ENCODE results near the gene IL6.
A peak's percentile ranks its signal among the peaks of the same experiment; 100 is the strongest.
"Not testable (repeated sequence)": the region's sequence is repeated elsewhere in the genome, so short reads cannot be mapped to it uniquely, and the experiment has no call there.

The IL6 gene

DNA sequence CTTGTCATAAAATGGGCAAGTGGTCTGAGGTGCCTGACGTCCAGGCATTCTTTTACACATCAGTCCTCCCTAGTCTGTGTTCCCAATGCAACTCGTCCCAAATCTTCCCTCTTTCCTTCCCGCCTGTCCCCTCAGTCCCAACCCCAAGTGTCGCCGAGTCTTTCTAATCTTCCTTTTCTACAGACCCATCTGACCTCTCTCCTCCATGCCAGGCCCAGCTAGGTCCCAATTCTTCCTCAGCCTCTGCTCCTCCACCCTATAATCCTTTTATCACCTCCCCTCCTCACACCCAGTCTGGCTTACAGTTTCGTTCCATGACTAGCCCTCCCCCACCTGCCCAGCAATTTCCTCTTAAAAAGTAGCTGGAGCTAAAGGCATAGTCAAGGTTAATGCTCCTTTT lies 22.3 kb upstream of the IL6 start:
- DNase-seq = not testable (repeated sequence)

DNA sequence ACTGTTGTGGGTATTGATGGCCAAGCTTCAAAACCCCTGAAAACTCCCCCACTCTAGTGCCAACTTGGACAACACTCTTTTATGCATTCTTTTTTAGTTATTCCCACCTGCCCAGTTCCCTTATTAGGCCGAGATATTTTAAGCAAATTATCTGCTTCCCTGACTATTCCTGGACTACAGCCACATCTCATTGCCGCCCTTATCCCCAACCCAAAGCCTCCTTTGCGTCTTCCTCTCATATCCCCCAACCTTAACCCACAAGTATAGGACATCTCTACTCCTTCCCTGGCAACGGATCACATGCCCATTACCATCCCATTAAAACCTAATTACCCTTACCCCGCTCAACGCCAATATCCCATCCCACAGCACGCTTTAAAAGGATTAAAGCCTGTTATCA lies 21.1 kb upstream of the IL6 start:
- not testable (repeated sequence) for DNase-seq

DNA sequence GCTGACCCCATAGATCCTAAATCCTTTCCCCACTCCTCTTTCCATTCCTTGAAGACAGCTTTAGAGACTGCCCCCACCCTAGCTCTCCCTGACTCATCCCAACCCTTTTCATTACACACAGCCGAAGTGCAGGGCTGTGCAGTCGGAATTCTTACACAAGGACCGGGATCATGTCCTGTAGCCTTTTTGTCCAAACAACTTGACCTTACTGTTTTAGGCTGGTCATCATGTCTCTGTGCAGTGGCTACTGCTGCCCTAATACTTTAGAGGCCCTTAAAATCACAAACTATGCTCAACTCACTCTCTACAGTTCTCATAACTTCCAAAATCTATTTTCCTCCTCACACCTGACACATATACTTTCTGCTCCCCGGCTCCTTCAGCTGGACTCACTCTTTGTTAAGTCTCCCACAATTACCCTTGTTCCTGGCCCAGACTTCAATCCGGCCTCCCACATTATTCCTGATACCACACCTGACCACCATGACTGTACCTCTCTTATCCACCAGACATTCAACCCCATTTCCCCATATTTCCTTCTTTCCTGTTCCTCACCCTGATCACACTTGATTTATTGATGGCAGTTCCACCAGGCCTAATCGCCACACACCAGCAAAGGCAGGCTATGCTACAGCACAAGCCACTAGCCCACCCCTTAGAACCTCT lies 19.8 kb upstream of the IL6 start:
- not testable (repeated sequence) for DNase-seq

DNA sequence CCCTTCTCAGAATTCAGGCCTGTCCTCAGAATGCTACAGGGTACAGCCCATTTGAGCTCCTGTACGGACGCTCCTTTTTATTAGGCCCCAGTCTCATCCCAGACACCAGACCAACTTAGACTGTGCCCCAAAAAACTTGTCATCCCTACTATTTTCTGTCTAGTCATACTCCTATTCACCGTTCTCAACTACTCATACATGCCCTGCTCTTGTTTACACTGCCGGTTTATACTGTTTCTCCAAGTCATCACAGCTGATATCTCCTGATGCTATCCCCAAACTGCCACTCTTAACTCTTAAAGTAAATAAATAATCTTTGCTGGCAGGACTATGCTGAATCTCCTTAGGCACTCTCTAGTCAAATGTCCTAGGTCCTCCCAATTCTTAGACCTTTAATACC lies 18.8 kb upstream of the IL6 start:
- DNase-seq = not testable (repeated sequence)

DNA sequence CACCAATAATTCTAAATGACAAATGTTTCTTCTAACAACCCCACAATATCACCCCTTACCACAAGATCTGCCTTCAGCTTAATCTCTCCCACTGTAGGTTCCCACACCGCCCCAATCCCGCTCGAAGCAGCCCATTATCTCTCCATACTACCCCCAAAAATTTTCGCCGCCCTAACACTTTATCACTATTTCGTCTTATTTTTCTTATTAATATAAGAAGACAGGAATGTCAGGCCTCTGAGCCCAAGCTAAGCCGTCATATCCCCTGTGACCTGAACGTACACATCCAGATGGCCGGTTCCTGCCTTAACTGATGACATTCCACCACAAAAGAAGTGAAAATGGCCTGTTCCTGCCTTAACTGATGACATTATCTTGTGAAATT lies 18.3 kb upstream of the IL6 start:
- DNase-seq = not testable (repeated sequence)

DNA sequence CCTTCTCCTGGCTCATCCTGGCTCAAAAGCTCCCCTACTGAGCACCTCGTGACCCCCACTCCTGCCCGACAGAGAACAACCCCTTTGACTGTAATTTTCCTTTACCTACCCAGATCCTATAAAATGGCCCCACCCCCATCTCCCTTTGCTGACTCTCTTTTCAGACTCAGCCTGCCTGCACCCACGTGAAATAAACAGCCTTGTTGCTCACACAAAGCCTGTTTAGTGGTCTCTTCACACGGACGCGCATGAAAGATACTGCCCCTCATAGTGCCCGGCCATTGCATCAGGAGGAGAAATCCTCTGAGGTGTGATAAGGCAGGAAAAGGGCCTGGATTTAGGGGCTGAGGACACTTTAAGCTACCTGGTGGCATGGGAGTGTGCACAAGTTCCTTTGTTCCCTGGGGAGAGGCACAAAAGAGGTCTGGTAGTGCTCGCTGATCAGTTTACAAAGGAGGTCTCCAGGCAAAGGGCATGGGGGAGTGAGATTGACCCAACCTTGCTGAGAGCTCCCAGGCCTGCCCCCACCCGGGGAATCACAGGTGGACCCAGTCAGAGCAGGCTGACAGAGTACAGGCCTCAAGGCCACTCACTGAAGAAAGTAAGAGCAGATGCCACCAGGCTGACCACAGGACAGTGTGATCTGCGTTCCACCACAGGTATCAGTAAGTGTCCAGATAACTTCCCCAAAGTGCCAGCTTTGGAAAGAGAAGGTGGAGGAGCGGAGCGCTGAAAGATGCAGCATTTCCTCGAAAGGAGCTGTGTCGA lies 17.8 kb upstream of the IL6 start:
- DNase-seq = not testable (repeated sequence)

DNA sequence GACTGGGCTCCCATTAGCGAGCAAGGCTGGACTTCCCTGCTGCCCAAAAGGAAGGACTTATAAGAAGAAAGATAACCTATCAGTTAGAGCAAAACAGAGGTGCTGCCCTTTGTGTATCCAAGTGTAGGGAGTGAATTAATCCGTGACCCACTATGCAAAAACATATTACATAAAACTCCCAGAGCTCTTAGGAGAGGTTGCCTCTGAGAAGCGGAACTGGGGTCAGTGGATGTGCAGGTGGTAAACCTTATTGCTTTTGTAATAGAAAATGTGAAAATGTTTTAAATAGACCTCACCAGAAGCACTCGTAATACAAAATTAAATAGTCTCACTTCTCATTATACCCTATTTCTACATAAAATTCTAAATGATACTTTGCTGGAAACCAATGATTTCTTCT lies 17.1 kb upstream of the IL6 start:
- DNase-seq = no peak

DNA sequence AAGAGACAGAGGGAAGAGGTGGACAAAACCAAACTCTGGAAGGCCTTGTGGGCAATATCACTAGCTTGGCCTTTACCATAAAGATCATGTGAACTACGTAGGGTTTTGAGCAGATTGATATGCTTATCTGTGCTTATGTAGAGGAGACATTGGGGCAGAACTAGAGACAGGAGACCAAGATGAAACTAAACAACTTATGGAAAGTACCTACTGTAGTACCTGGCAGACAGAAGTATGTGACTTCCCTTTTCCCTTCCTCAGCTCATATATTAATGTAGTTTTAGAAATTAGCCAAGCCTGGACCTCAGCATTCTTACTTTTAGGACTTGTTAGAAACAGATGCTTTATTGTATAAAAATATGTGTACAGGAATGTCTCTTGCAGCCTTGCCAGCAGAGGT lies 14.0 kb upstream of the IL6 start:
- DNase-seq = no peak

DNA sequence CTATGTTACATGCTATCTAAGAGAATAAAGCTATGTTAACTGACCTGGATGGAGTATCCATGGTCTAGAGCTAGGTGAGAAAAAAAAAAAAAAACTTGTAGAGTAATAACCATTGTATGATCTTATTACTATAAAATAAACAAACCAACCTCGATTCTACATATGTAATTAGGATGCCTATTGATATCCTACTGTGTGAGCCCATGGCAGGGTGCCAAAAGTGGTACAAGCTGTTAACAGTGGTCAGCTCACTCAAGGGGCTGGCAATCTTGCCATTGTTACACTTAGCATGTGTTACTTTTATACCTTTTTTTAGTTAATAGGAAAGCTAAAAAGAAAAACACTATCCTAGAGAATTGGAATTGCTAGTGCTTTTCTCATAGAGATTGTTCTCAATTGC lies 13.5 kb upstream of the IL6 start:
- no peak for DNase-seq

DNA sequence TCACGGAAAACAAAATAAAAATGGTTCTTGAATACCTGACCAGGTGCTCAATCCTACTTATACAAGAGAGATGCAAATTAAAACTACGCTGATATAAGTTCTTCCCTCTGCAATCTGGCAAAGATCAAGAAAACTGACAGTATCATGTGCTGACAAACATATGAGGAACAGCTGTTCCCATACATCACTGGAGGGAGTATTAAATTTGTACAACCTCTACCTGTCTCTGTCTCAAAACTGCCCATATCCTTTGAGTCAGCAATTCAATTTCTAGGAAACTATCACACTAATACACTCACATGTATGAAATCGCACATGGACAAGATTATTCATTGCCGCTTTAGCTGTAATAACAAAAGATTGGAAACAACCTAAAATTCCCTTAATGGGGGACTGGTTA lies 11.0 kb upstream of the IL6 start:
- no peak for DNase-seq

DNA sequence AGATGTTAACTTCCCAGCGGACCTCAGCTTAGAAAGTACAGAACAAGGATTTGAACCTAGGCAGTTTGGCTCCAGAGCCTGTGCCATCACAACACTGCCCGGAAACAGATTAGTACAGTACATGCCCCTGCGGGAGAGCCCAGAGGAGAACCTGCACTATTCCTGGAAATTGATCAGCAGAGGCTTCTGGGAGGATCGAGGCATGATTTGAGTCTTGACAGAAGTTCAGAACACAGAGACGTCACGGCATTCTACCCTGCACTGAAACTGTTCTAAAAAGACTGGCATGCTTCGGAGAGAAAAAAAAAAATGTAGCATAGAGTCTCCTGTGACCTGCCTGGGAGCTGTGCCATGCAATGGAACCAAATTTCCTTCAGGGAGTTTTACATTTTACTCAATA lies 9.2 kb upstream of the IL6 start:
- DNase-seq = no peak

DNA sequence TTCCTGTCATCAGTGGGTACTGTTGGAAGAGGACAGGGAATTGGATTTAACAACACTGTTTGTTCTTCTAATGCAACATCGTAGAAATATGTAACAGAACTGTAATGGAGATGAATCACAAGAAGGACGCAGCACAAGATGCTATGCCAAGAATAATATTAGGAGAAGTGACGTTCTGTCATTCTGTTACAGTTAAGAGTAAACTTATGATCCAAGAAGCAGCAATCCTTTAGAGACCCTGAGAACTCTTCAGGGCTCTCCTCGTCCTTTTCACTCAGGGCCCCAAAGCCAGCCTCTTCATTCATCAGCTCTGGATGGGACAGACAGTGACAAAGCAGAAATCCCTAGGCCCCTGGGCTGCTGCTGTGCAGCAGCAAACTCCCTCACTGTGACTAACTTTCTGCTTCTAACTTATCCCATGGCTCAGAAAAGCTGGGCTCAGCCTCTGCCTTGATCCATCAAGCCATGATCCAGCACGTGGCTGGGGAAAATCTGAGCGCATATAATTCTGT lies 8.7 kb upstream of the IL6 start:
- DNase-seq = no peak

DNA sequence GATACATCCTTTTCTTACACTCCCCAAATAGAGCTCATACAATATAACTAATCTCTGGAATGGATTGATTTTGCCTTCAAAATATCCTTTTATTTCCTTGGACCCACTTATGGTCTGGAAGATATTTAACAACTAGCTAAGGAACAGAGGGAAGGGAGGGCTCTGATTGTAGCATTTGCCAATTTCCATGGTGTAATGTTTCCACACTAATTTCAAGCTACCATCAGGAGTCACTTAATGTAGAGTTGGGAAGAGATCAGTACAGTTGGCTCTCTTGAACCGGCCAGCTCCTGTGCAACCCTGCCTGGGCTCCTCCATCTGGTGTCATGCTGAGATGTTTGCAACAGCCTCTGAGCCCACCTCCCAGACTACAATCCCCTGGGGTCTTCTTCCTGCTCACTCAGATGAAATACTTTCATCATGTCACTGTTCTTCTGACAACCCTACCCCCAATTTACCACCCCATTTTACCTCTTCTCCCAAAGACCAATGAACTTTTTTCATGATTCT lies 8.0 kb upstream of the IL6 start:
- DNase-seq = no peak

DNA sequence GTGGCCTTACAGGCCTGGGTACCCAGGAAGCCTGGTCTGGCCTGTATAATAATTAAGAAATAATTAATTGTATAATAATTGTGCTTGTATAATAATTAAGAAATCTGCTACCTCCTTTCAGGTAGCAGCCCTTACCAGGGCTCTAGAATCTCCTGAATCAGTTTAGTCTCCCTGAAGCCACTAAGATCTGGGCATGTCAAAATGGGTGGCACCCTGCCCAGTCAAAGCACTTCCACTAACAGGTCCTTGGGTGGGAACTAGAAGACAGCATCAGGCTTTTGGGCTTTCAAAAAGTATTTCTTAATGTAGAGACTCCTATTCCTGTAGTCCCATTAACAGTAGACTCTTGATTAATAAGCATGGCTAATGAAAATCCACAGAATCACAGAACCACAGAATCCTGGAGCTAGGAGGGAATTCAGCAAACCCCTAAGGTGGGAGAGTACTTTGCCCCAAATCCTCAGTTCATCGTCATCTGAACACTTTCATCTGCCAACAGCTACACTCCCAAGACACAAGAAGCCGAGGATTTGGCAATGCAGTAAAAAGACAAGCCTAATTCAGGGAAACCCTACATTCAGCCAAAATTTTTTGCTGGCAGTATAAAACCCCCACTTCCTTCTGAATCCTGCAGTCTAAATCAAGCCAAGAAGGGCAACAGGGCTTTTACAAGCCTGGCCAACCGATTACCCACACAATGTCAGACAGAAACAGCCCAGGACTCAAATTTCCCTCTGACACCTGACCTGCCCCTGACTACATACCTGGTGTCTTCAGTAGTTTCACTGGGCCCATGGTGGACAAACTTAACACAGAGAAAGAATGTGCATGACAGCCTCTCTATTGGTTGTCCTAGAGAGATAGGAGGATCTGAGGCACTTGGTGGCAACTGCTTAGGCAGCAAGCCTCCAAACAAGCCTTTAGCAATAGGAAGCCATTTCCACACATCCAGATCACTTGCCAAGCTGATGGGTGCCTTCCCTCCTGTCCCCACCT lies 5.9 kb upstream of the IL6 start:
- DNase-seq = no peak

DNA sequence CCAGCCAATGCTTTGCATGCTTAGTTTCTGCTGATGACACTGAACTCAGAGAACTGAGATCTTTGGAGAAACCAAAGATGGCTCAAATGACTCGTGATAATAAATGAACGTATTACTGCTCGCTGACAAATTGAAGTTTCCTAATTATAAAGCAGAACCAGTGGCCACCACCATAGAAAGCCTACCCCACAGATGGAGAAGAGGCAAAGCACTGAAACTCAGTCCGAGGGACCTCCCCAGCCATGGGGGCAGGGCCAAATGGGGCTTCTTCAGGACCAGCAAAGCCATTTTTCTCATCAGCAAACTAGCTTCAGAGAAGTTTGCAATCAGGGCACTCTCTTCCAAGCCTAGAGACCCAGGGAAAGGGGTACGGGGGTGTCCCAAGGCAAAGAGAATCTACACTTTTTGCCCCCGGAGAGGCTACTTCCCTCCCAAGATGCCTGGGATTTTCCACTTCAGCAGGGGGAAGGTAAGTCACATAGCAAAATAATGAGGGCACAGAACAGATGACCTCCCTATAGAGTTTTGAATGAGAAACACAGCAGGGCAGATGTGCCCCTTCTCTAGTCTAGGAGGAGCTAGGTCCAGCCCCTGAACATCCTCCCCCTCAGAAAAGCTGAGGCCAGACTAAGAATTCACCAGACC lies 4.3 kb upstream of the IL6 start:
- DNase-seq = no peak

DNA sequence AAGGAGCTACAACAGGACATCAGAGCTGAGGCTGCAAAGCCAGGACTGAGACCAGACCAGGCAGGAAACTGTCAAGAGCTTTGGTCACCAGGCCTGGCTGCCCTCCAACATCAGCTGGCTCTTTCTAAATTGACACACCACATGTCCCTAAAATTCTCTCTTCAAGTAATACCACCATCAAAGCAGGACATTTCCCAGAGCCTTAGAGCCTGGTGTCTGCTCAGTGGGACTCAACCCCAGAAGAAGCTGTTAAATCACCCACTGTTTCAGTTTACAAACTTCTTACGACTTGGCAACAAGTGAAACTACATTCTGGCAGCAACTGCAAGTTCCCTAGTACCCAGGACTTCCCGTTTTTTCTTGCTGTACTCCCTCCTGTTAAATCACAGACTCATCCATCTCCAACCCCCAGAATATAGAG lies 3.8 kb upstream of the IL6 start:
- no peak for DNase-seq

DNA sequence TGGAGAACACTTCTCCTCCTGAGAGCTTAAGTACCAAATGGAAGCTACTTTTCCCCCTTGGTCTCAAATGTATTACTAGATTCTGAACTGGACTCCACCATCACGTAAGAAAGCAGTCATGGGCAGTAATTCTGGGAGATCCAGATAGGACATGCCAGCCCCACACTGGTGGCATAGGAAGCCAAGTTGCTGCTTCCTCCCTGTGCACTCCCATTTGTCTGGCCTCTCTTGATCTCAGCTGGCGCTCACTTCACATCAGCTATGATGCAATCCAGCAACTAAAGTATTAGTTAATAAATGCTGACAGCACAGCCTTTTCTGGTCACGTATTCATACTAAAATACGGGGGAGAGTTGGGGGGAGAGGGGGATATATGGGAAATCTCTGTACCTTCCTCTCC lies 3.4 kb upstream of the IL6 start:
- DNase-seq = no peak

DNA sequence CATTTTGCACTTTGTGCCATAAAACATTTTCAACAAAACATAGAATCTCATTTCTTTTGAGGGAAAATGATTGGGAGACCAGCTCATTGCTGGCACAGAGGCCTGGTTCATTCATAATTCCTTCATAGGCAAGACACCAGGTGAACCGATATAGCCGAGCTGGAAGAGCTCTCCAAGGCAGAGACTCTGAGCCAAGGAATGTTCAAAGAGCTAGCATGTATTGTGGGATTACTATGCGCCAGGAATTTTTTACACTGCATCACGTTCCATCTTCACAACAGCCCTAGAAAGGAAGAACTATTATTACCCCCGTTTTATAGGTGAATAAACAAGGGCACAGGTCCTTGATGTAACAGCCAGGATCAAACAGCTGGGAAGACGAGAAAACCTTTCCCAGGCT lies 2.1 kb upstream of the IL6 start:
- no peak for DNase-seq

DNA sequence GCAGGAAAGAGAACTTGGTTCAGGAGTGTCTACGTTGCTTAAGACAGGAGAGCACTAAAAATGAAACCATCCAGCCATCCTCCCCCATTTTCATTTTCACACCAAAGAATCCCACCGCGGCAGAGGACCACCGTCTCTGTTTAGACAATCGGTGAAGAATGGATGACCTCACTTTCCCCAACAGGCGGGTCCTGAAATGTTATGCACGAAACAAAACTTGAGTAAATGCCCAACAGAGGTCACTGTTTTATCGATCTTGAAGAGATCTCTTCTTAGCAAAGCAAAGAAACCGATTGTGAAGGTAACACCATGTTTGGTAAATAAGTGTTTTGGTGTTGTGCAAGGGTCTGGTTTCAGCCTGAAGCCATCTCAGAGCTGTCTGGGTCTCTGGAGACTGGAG lies 1.4 kb upstream of the IL6 start:
- no peak for DNase-seq

DNA sequence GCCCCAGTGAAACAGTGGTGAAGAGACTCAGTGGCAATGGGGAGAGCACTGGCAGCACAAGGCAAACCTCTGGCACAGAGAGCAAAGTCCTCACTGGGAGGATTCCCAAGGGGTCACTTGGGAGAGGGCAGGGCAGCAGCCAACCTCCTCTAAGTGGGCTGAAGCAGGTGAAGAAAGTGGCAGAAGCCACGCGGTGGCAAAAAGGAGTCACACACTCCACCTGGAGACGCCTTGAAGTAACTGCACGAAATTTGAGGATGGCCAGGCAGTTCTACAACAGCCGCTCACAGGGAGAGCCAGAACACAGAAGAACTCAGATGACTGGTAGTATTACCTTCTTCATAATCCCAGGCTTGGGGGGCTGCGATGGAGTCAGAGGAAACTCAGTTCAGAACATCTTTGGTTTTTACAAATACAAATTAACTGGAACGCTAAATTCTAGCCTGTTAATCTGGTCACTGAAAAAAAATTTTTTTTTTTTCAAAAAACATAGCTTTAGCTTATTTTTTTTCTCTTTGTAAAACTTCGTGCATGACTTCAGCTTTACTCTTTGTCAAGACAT lies 574 bp upstream of the IL6 start:
- peak; percentile 22 to 38 for DNase-seq

DNA sequence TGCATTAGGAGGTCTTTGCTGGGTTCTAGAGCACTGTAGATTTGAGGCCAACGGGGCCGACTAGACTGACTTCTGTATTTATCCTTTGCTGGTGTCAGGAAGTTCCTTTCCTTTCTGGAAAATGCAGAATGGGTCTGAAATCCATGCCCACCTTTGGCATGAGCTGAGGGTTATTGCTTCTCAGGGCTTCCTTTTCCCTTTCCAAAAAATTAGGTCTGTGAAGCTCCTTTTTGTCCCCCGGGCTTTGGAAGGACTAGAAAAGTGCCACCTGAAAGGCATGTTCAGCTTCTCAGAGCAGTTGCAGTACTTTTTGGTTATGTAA lies 675 bp downstream of the IL6 start:
- no peak for DNase-seq

DNA sequence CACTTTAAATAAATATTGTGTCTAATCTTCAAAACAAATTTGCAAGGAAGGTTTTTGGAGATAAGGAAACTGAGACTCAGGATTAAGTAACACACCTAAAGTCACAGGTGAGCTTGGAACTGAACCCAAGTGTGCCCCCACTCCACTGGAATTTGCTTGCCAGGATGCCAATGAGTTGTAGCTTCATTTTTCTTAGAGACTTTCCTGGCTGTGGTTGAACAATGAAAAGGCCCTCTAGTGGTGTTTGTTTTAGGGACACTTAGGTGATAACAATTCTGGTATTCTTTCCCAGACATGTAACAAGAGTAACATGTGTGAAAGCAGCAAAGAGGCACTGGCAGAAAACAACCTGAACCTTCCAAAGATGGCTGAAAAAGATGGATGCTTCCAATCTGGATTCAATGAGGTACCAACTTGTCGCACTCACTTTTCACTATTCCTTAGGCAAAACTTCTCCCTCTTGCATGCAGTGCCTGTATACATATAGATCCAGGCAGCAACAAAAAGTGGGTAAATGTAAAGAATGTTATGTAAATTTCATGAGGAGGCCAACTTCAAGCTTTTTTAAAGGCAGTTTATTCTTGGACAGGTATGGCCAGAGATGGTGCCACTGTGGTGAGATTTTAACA lies 1.5 kb downstream of the IL6 start:
- no peak for DNase-seq

All from stimulated activated CD4-positive, alpha-beta T cell treated with anti-CD3 and anti-CD28 coated beads, Interleukin-2, amount 100 ng/mL, for 48 hours (primary cell).